ENCODE data around the gene TAMM41. TPM values are rescaled to one million over a fixed set of nuclear protein-coding genes. Genes with fewer than 3 reads are reported as not detected.
"Not testable (repeated sequence)": the region's sequence is repeated elsewhere in the genome, so short reads cannot be mapped to it uniquely, and the experiment has no call there.

Gene TAMM41
- 10 to 100 TPM; 17.9 to 27.3 (median 20.5) TPM for total RNA-seq
- long read RNA-seq, donor 1, partial matches to known transcripts, result 1 of 5 reads
- long read RNA-seq, donor 1, other reads (novel, unspliced or antisense), result 3 of 5 reads
- long read RNA-seq, donor 2, partial matches to known transcripts, result 0 of 10 reads
- long read RNA-seq, donor 2, other reads (novel, unspliced or antisense), result 5 of 10 reads

GRCh38 chr3:11846281-11847266 is at the start of gene TAMM41:
TSS of gene TAMM41 (minus strand) at chr3:11846885. CDS start at chr3:11846636, 249 bp downstream.
- ATAC-seq, result peak; percentile 100

GRCh38 chr3:11878837-11879236 is 32.2 kb upstream of the TAMM41 start:
- Histone ChIP-seq H3K9me3 (no peaks in the 10 kb centered on the region), H3K4me3 (no peak overlapping the region), H3K4me1 (ENCODE audit: low read depth) (no peaks in the 10 kb centered on the region), H3K36me3 (ENCODE audit: low read depth) (no peaks in the 10 kb centered on the region)
- intact Hi-C loops (cut with DNase I, micrococcal nuclease), result no loop called here
- no peak for ATAC-seq
- no peak for DNase-seq
- no peak for TF ChIP-seq CTCF (IDR thresholded peaks at IDR 0.05)

More at GRCh38 chr3:11846281-11847266, at the start of gene TAMM41:
- TF ChIP-seq CTCF (IDR thresholded peaks at IDR 0.05), result peak; percentile 74
- DNase-seq, result peak; percentile 92 to 95 (median 93)
- Histone ChIP-seq H3K9me3 (no peaks in the 10 kb centered on the region), H3K4me1 (ENCODE audit: low read depth) (peaks cover 10% of the 10 kb centered on the region), H3K36me3 (ENCODE audit: low read depth) (no peaks in the 10 kb centered on the region), H3K4me3 (peak within 1 kb of the TSS; percentile 47)
- intact Hi-C loops (cut with DNase I, micrococcal nuclease), result no loop called here

- H3K9me3 ChIP-seq; H3K36me3 ChIP-seq (ENCODE audit: low read depth); intact Hi-C loops (cut with DNase I, micrococcal nuclease); DNase-seq; H3K4me1 ChIP-seq (ENCODE audit: low read depth); H3K4me3 ChIP-seq; ATAC-seq: not testable (repeated sequence)
Observed at GRCh38 chr3:11874707-11875106, 28.0 kb upstream of the TAMM41 start.

GRCh38 chr3:11863739-11864138 is 17.1 kb upstream of the TAMM41 start:
- H3K9me3 ChIP-seq; H3K4me3 ChIP-seq; H3K36me3 ChIP-seq (ENCODE audit: low read depth); H3K4me1 ChIP-seq (ENCODE audit: low read depth); intact Hi-C loops (cut with DNase I, micrococcal nuclease); DNase-seq; ATAC-seq: not testable (repeated sequence)

GRCh38 chr3:11862584-11862983 is 15.9 kb upstream of the TAMM41 start:
- H3K9me3 ChIP-seq; H3K36me3 ChIP-seq (ENCODE audit: low read depth); ATAC-seq; intact Hi-C loops (cut with DNase I, micrococcal nuclease); H3K4me1 ChIP-seq (ENCODE audit: low read depth); DNase-seq; H3K4me3 ChIP-seq: not testable (repeated sequence)

- H3K4me1 ChIP-seq (ENCODE audit: low read depth); H3K36me3 ChIP-seq (ENCODE audit: low read depth); ATAC-seq; intact Hi-C loops (cut with DNase I, micrococcal nuclease); DNase-seq; H3K4me3 ChIP-seq; H3K9me3 ChIP-seq: not testable (repeated sequence)
Observed at GRCh38 chr3:11862145-11862544, 15.5 kb upstream of the TAMM41 start.

GRCh38 chr3:11860213-11860612 is 13.5 kb upstream of the TAMM41 start:
- H3K36me3 ChIP-seq (ENCODE audit: low read depth); H3K4me1 ChIP-seq (ENCODE audit: low read depth); ATAC-seq; H3K4me3 ChIP-seq; intact Hi-C loops (cut with DNase I, micrococcal nuclease); H3K9me3 ChIP-seq; DNase-seq: not testable (repeated sequence)

GRCh38 chr3:11853450-11853849 is 6.8 kb upstream of the TAMM41 start:
- Histone ChIP-seq H3K4me3 (no peak overlapping the region), H3K4me1 (ENCODE audit: low read depth) (no peaks in the 10 kb centered on the region), H3K36me3 (ENCODE audit: low read depth) (no peaks in the 10 kb centered on the region), H3K9me3 (no peaks in the 10 kb centered on the region)
- TF ChIP-seq CTCF (IDR thresholded peaks at IDR 0.05), result no peak
- ATAC-seq, result no peak
- intact Hi-C loops (cut with DNase I, micrococcal nuclease), result no loop called here
- no peak for DNase-seq

All from mucosa of descending colon (tissue), 3 donors.